Upper lobe of left lung (tissue), 4 donors: ENCODE results near the gene MRPS34.

Experiments
- EP300 ChIP-seq, 4 donors: sonication (generic); formaldehyde crosslinking; IDR thresholded peaks; one replicate each; pipeline ENCODE4 v1.5.1; 2017; ENCODE audit warnings: antibody characterized with exemption in 4 of 4, control low read depth in 2 of 4
- POLR2A ChIP-seq, 4 donors: fragments of 450-650 bp; IDR thresholded peaks; one replicate each; pipeline ENCODE4 v1.5.1; 2016 to 2017; ENCODE audit warnings: antibody characterized with exemption in 4 of 4, mild to moderate bottlenecking in 2 of 4
- POLR2AphosphoS5 ChIP-seq, 2 donors: sonication (generic); formaldehyde crosslinking; IDR thresholded peaks; one replicate each; pipeline ENCODE4 v1.5.1; 2017; ENCODE audit warnings: antibody characterized with exemption in 2 of 2
- TF ChIP-seq, protein P1 (sequence below), 6 experiments: fragments of 450-650 bp in 4 of 6; fragments of 200-600 bp in 2 of 6; sonication (generic) in 2 of 6; IDR thresholded peaks; one replicate each; pipeline ENCODE4 v1.5.1; 2016 to 2019; ENCODE audit warnings: antibody characterized with exemption in 6 of 6

DNA sequence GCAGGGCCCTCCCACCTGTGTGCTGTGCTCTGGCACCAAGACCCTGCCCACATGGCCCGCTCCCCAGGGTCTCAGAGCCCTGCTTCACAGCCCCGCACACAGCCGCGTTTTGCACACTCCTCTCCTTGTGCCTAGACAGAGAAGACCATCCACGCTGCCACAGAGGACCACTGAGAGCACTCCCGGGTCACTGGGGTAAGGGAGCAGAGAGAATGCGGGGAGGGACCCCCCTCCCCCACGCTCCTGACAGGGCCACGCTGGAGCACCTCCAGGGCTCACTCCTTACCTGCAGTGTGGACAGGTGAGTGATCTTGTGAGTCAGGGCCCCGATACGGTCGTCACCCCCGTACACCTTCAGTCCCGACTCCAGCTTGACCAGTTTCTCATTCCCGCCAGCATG lies 46.7 kb upstream of the MRPS34 start:
- no peak for TF ChIP-seq POLR2A (IDR thresholded peaks at IDR 0.05)
- TF ChIP-seq, protein P1, sequence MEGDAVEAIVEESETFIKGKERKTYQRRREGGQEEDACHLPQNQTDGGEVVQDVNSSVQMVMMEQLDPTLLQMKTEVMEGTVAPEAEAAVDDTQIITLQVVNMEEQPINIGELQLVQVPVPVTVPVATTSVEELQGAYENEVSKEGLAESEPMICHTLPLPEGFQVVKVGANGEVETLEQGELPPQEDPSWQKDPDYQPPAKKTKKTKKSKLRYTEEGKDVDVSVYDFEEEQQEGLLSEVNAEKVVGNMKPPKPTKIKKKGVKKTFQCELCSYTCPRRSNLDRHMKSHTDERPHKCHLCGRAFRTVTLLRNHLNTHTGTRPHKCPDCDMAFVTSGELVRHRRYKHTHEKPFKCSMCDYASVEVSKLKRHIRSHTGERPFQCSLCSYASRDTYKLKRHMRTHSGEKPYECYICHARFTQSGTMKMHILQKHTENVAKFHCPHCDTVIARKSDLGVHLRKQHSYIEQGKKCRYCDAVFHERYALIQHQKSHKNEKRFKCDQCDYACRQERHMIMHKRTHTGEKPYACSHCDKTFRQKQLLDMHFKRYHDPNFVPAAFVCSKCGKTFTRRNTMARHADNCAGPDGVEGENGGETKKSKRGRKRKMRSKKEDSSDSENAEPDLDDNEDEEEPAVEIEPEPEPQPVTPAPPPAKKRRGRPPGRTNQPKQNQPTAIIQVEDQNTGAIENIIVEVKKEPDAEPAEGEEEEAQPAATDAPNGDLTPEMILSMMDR (IDR thresholded peaks at IDR 0.05), result no peak
- no peak for TF ChIP-seq POLR2AphosphoS5 (IDR thresholded peaks at IDR 0.05)
- no peak for TF ChIP-seq EP300 (IDR thresholded peaks at IDR 0.05)
